CD8-positive, alpha-beta memory T cell (primary cell): ENCODE results near the gene SPG11. TPM values are rescaled to one million over a fixed set of nuclear protein-coding genes. Genes with fewer than 3 reads are reported as not detected.
"Not testable (repeated sequence)": the region's sequence is repeated elsewhere in the genome, so short reads cannot be mapped to it uniquely, and the experiment has no call there.

Experiments used
- CTCF ChIA-PET: fragments of 350-600 bp; sonication (Branson Sonifier 250); formaldehyde crosslinking; loops from one replicate; lab custom pipeline; 2021; ENCODE audit warnings: antibody characterized with exemption; lab: Charles Lee
- POLR2A ChIA-PET: fragments of 350-600 bp; sonication (Branson Sonifier 250); formaldehyde crosslinking; loops from one replicate; lab custom pipeline; 2021; ENCODE audit warnings: antibody characterized with exemption; lab: Charles Lee
- DNase-seq, 5 donors: peaks; one replicate each; pipeline versions ENCODE4 v3.0.0 to v3.0.0-alpha.2; 2020 to 2022; ENCODE audit warnings: mixed read lengths in 1 of 5
- H3K27ac ChIP-seq: one replicate; pipeline ENCODE4 v1.7.0; 2013; ENCODE audit warnings: low read depth, mild to moderate bottlenecking, low read length, moderate library complexity
- H3K27me3 ChIP-seq: 2 replicates; pipeline ENCODE4 v1.7.0; 2013; ENCODE audit warnings: low read length, mild to moderate bottlenecking; ENCODE audit not compliant: insufficient read depth, poor library complexity, severe bottlenecking
- H3K36me3 ChIP-seq: 2 replicates; pipeline ENCODE4 v1.7.0; 2013; ENCODE audit warnings: mild to moderate bottlenecking, low read length, moderate library complexity; ENCODE audit not compliant: insufficient read depth
- H3K4me1 ChIP-seq: 2 replicates; pipeline ENCODE4 v1.7.0; 2013; ENCODE audit warnings: mild to moderate bottlenecking, low read length, moderate library complexity; ENCODE audit not compliant: insufficient read depth
- H3K4me3 ChIP-seq: 2 replicates; pipeline ENCODE4 v1.7.0; 2013; ENCODE audit warnings: mild to moderate bottlenecking, low read length
- H3K9me3 ChIP-seq: 2 replicates; pipeline ENCODE4 v1.7.0; 2013; ENCODE audit warnings: mild to moderate bottlenecking, low read length
- H3K27ac Mint-ChIP-seq, 8 donors: one replicate each; pipeline ENCODE4 v1.8.0; 2020 to 2021; ENCODE audit warnings: mixed read lengths in 8 of 8, mild to moderate bottlenecking in 6 of 8, inconsistent platforms in 3 of 8, moderate library complexity in 3 of 8
- H3K27me3 Mint-ChIP-seq, 2 donors: one replicate each; pipeline ENCODE4 v1.8.0; 2020 to 2021; ENCODE audit warnings: mixed read lengths in 2 of 2, mild to moderate bottlenecking in 1 of 2, moderate library complexity in 1 of 2
- H3K36me3 Mint-ChIP-seq, 3 donors: one replicate each; pipeline ENCODE4 v1.8.0; 2020 to 2021; ENCODE audit warnings: mixed read lengths in 3 of 3, inconsistent platforms in 1 of 3, mild to moderate bottlenecking in 1 of 3
- H3K4me1 Mint-ChIP-seq, 3 donors: one replicate each; pipeline ENCODE4 v1.8.0; 2020 to 2021; ENCODE audit warnings: mixed read lengths in 3 of 3, inconsistent platforms in 1 of 3, mild to moderate bottlenecking in 1 of 3
- H3K4me3 Mint-ChIP-seq, 7 donors: one replicate each; pipeline ENCODE4 v1.8.0; 2020 to 2021; ENCODE audit warnings: mixed read lengths in 7 of 7, mild to moderate bottlenecking in 6 of 7, moderate library complexity in 4 of 7, inconsistent platforms in 2 of 7
- H3K9me3 Mint-ChIP-seq, 5 donors: one replicate each; pipeline ENCODE4 v1.8.0; 2020 to 2022; ENCODE audit warnings: mixed read lengths in 5 of 5, mild to moderate bottlenecking in 3 of 5, moderate library complexity in 2 of 5, inconsistent platforms in 1 of 5
- polyA plus RNA-seq: library from polyadenylated mRNA; unstranded; fragments of 300-500 nt; fragmentation: Illumina TruSeq; gene quantifications from one replicate; pipeline ENCODE4 v1.2.3, GENCODE V29; 2021
- total RNA-seq, 2 experiments: library from RNA; stranded (reverse); gene quantifications; one replicate each; pipeline ENCODE4 v1.2.3, GENCODE V29; 2021

Gene SPG11
- total and polyA plus RNA-seq, 3 experiments from 2014 or later, result 32.0 to 62.1 (median 60.8) TPM

- H3K4me3 Mint-ChIP-seq, result peak overlapping the region; percentile 80 to 97 (median 92)
- H3K4me1 ChIP-seq, result peaks cover 26% of the 10 kb centered on the region
- no peak overlapping the region for H3K4me3 ChIP-seq
- peaks cover 0 to 45% (median 0%) of the 10 kb centered on the region in 3 donors for H3K36me3 Mint-ChIP-seq
- POLR2A ChIA-PET, result interaction anchor here (0.6 kb wide), 2 partner anchors 30 to 79 kb away, joined by 3 read pairs; no protein-coding TSS in a partner anchor
- no peaks in the 10 kb centered on the region for H3K9me3 ChIP-seq
- H3K27ac Mint-ChIP-seq, result peak overlapping the region; percentile 30 to 93 (median 64)
- H3K9me3 Mint-ChIP-seq, result no peaks in the 10 kb centered on the region
- no peaks in the 10 kb centered on the region for H3K27me3 Mint-ChIP-seq
- H3K36me3 ChIP-seq, result no peaks in the 10 kb centered on the region
- no peaks in the 10 kb centered on the region for H3K27me3 ChIP-seq
- H3K27ac ChIP-seq, result no peak overlapping the region
- CTCF ChIA-PET, result no interaction called here
- DNase-seq, result no peak
- peaks cover 33 to 55% (median 45%) of the 10 kb centered on the region in 3 donors for H3K4me1 Mint-ChIP-seq
Measured at GRCh38 chr15:44535092-44535491, 128.4 kb downstream of the SPG11 start.

- H3K4me3 ChIP-seq, result no peak overlapping the region
- H3K27ac ChIP-seq, result no peak overlapping the region
- no peaks in the 10 kb centered on the region for H3K36me3 ChIP-seq
- POLR2A ChIA-PET, result interaction anchor here (0.6 kb wide), 1 partner anchor 71 kb away, joined by 3 read pairs; no protein-coding TSS in a partner anchor
- Mint-ChIP-seq H3K27me3 (peaks cover 0 to 1% of the 10 kb centered on the region in 2 donors), H3K9me3 (no peaks in the 10 kb centered on the region), H3K4me1 (peaks cover 24 to 43% (median 37%) of the 10 kb centered on the region in 3 donors), H3K27ac (peak overlapping the region in 6 of 8 donors; percentile 5 to 77 (median 26)), H3K4me3 (peak overlapping the region in 2 of 7 donors; percentile 48 to 71), H3K36me3 (peaks cover 0 to 32% (median 2%) of the 10 kb centered on the region in 3 donors)
- CTCF ChIA-PET, result interaction anchor here (0.8 to 1.5 kb wide), 3 partner anchors 13 to 131 kb away, joined by 3 to 5 read pairs (median 4); partner anchors contain the start of gene SPG11
- no peaks in the 10 kb centered on the region for H3K9me3 ChIP-seq
- peaks cover 15% of the 10 kb centered on the region for H3K4me1 ChIP-seq
- DNase-seq, result no peak
- no peaks in the 10 kb centered on the region for H3K27me3 ChIP-seq
Measured at GRCh38 chr15:44532689-44533088, 130.8 kb downstream of the SPG11 start.

- peaks cover 24 to 44% (median 36%) of the 10 kb centered on the region in 3 donors for H3K4me1 Mint-ChIP-seq
- CTCF ChIA-PET, result interaction anchor here (0.8 to 1.5 kb wide), 3 partner anchors 14 to 131 kb away, joined by 3 to 5 read pairs (median 4); partner anchors contain the start of gene SPG11
- H3K27me3 Mint-ChIP-seq, H3K27ac ChIP-seq, DNase-seq, H3K4me3 Mint-ChIP-seq, H3K9me3 Mint-ChIP-seq, H3K4me3 ChIP-seq, H3K36me3 ChIP-seq, H3K27me3 ChIP-seq, H3K9me3 ChIP-seq: not testable (repeated sequence)
- H3K27ac Mint-ChIP-seq, result peak overlapping the region in 2 of 8 donors; percentile 12 to 77
- H3K4me1 ChIP-seq, result peaks cover 14% of the 10 kb centered on the region
- POLR2A ChIA-PET, result interaction anchor here (0.6 kb wide), 1 partner anchor 71 kb away, joined by 3 read pairs; no protein-coding TSS in a partner anchor
- peaks cover 0 to 35% (median 2%) of the 10 kb centered on the region in 3 donors for H3K36me3 Mint-ChIP-seq
Measured at GRCh38 chr15:44532275-44532674, 131.2 kb downstream of the SPG11 start.

GRCh38 chr15:44530653-44531052, 132.8 kb downstream of the SPG11 start:
- Histone ChIP-seq H3K4me1 (peaks cover 9% of the 10 kb centered on the region), H3K9me3 (no peaks in the 10 kb centered on the region), H3K27me3 (no peaks in the 10 kb centered on the region), H3K27ac (no peak overlapping the region), H3K4me3 (no peak overlapping the region), H3K36me3 (no peaks in the 10 kb centered on the region)
- DNase-seq, result no peak
- POLR2A ChIA-PET, result interaction anchor here (0.9 kb wide), 1 partner anchor 14 kb away, joined by 3 read pairs; no protein-coding TSS in a partner anchor
- Mint-ChIP-seq H3K27me3 (peaks cover 0 to 1% of the 10 kb centered on the region in 2 donors), H3K27ac (peak overlapping the region in 6 of 8 donors; percentile 19 to 86 (median 54)), H3K9me3 (no peaks in the 10 kb centered on the region), H3K4me3 (peak overlapping the region in 1 of 7 donors; percentile 38), H3K36me3 (peaks cover 0 to 35% (median 3%) of the 10 kb centered on the region in 3 donors), H3K4me1 (peaks cover 20 to 39% (median 30%) of the 10 kb centered on the region in 3 donors)
- CTCF ChIA-PET, result no interaction called here

DNA sequence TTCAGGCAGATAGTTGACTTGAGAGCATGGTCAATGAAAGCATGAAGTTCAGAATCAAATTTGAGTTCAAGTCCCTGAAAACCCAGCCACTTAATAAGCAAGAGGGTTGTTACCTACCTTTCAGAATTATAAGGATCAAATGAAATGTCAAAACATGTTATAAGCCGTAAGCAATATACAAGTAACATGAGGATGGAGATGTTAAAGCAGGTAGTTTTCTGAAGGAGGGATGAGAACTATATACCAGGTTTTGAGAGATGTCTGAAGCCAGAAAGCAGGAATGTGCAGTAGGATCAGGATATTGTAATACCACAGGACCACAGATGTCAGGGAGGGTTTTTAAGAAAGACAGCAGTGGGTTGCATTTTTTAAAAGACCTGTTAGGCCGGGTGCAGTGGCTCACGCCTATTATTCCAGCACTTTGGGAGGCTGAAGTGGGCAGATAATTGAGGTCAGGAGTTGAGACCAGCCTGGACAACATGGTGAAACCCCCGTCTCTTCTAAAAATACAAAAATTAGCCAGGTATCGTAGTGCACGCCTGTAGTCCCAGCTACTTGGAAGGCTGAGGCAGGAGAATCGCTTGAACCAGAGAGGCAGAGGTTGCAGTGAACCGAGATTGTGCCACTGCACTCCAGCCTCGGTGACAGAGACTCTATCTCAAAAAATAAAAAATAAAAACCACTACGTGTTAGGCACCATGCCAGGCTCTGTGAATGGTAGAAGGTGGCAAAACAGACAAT, 133.4 kb downstream of the SPG11 start:
- no peak for DNase-seq
- peaks cover 0 to 1% of the 10 kb centered on the region in 2 donors for H3K27me3 Mint-ChIP-seq
- H3K36me3 Mint-ChIP-seq, result peaks cover 0 to 37% (median 3%) of the 10 kb centered on the region in 3 donors
- Histone ChIP-seq H3K36me3 (no peaks in the 10 kb centered on the region), H3K9me3 (no peaks in the 10 kb centered on the region), H3K4me3 (no peak overlapping the region), H3K27ac (no peak overlapping the region), H3K4me1 (peaks cover 3% of the 10 kb centered on the region), H3K27me3 (no peaks in the 10 kb centered on the region)
- H3K4me1 Mint-ChIP-seq, result peaks cover 15 to 33% (median 25%) of the 10 kb centered on the region in 3 donors
- H3K27ac Mint-ChIP-seq, result peak overlapping the region in 7 of 8 donors; percentile 12 to 86 (median 64)
- no peaks in the 10 kb centered on the region for H3K9me3 Mint-ChIP-seq
- peak overlapping the region in 1 of 7 donors; percentile 38 for H3K4me3 Mint-ChIP-seq
- POLR2A ChIA-PET, result no interaction called here
- CTCF ChIA-PET, result interaction anchor here (1.0 kb wide), 1 partner anchor 14 kb away, joined by 5 read pairs; no protein-coding TSS in a partner anchor

DNA sequence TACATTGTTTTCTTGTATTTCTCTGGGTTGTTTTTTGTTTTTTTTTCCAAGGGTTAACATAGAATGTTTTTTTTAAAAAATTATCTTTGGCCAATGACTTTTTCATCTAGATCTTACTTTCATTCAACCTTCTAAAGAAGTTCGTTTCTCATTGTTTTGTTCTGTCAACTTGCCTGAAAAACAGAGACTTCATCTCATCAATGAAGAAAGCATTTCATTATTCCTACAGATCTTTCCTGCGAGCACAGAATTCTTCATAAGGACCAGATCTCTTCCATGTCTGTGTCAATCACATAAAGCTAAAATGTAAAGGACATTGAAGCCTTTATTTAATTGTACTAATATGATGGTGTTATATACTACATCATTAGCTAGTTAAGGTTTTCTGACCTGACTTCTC, 136.2 kb downstream of the SPG11 start:
- no peaks in the 10 kb centered on the region for H3K27me3 ChIP-seq
- ChIA-PET CTCF (no interaction called here), POLR2A (no interaction called here)
- H3K27me3 Mint-ChIP-seq, result peaks cover 0 to 1% of the 10 kb centered on the region in 2 donors
- no peaks in the 10 kb centered on the region for H3K4me1 ChIP-seq
- H3K9me3 Mint-ChIP-seq, result no peaks in the 10 kb centered on the region
- no peak for DNase-seq
- H3K27ac ChIP-seq, result no peak overlapping the region
- peaks cover 8 to 14% (median 10%) of the 10 kb centered on the region in 3 donors for H3K4me1 Mint-ChIP-seq
- no peaks in the 10 kb centered on the region for H3K36me3 ChIP-seq
- peak overlapping the region in 2 of 8 donors; percentile 6 to 54 for H3K27ac Mint-ChIP-seq
- peaks cover 0 to 48% (median 5%) of the 10 kb centered on the region in 3 donors for H3K36me3 Mint-ChIP-seq
- no peak overlapping the region for H3K4me3 Mint-ChIP-seq
- H3K9me3 ChIP-seq, result no peaks in the 10 kb centered on the region
- no peak overlapping the region for H3K4me3 ChIP-seq

- Histone ChIP-seq H3K4me3 (no peak overlapping the region), H3K9me3 (no peaks in the 10 kb centered on the region), H3K36me3 (no peaks in the 10 kb centered on the region), H3K27me3 (no peaks in the 10 kb centered on the region), H3K4me1 (no peaks in the 10 kb centered on the region), H3K27ac (no peak overlapping the region)
- DNase-seq, result no peak
- peaks cover 0 to 58% (median 5%) of the 10 kb centered on the region in 3 donors for H3K36me3 Mint-ChIP-seq
- H3K9me3 Mint-ChIP-seq, result no peaks in the 10 kb centered on the region
- ChIA-PET POLR2A (interaction anchor here (0.6 kb wide), 1 partner anchor 15 kb away, joined by 3 read pairs; no protein-coding TSS in a partner anchor), CTCF (no interaction called here)
- peak overlapping the region in 2 of 8 donors; percentile 8 to 54 for H3K27ac Mint-ChIP-seq
- H3K4me1 Mint-ChIP-seq, result peaks cover 3 to 8% (median 3%) of the 10 kb centered on the region in 3 donors
- H3K27me3 Mint-ChIP-seq, result peaks cover 0 to 1% of the 10 kb centered on the region in 2 donors
- H3K4me3 Mint-ChIP-seq, result no peak overlapping the region
Measured at GRCh38 chr15:44525018-44525417, 138.4 kb downstream of the SPG11 start.
